ENCODE measurements around the gene FAM25G.
"Not testable (repeated sequence)": the region's sequence is repeated elsewhere in the genome, so short reads cannot be mapped to it uniquely, and the experiment has no call there.

The FAM25G gene

GRCh38 chr10:47465216-47465917 is 26.1 kb downstream of the FAM25G start:
- not testable (repeated sequence) for H3K4me3 ChIP-seq (ENCODE audit: low read depth, low read length)

DNA sequence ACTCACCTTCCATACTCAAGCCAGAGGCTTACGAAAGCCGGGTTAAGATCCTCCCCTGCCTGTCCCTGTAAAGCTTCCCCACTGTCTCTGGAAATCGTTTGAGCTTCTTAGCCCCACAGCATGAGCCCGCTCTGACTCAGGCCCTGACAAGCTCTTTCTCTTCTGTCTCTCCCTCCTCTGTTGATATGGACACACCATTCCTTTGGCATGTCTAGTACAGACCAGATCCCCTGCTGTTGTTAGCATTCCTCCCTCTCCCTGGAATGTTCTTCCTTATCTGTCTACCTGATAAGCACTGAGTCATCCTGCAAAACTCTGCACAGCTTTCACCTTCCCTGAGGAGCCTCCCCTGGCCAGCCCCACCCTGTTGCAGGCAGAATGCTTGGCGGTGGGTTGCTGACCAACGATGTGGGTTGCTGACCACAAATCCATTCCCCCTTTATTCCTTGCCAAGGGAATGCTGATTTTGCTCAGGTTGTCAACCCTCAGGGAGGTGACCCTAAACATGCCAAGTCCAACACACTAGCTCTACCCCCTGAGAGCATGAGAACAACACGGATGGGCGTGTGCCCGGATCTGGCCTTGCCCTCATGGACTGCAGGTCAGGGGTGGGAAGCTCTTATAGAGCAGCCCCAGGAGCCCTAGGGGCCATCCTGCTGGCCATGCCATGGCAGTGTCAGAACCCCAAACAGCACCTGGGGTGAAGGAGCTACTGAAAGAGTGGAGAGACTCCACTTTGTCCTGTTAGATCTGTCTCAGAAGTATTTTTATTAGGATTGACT is 28.7 kb downstream of the FAM25G start:
- H3K4me3 ChIP-seq (ENCODE audit: low read depth, low read length): not testable (repeated sequence)

DNA sequence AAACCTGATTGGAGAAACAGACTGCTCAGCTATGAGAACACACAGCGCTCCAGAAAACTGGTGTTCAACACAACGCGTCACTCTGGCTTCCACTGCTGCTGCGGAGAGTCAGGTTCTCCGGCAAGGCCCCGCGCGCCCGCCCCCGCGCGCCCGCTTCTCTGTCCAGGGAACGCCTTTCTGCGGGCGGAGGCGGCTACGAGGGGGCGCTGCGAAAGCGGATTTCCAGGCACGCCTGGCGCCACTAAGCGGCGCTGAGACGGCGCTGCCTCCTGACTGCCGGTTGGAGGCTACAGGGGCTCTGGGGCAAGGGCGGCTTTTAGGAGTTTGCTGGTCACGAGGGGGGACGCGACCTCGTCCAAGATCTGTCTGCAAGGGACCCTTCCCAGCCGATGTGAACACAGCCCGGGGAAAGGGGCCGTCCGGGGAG is 30.2 kb downstream of the FAM25G start:
- not testable (repeated sequence) for H3K4me3 ChIP-seq (ENCODE audit: low read depth, low read length)

DNA sequence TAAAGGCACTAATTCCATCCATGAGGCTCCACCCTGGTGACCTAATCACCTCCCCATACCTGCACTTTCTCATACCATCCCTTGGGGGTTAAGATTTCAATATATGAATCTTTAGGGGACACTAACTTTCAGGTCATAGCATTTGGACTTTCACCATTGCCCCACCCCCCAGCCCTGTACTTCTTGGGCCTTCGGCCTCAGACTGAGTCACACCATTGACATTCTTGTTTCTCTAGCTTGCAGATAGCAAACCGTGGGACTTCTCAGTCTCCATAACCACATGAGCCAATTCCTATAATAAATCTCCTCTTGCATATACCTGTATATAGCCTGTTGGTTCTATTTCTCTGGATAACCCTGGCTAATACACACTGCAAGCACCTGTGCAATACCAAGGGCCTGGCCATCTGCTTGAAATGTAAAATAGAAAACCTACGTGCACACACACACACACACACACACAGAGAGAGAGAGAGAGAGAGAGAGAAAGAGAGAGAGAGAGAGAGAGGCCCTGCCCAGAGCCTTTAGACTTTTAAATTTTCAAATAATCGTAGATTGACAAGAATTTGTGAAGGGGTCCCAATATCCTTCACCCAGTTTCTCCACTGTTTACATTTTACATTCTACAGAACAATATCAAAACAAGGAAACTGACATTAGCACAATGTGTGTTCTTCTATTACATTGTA is 32.9 kb downstream of the FAM25G start:
- TF ChIP-seq, protein P1, sequence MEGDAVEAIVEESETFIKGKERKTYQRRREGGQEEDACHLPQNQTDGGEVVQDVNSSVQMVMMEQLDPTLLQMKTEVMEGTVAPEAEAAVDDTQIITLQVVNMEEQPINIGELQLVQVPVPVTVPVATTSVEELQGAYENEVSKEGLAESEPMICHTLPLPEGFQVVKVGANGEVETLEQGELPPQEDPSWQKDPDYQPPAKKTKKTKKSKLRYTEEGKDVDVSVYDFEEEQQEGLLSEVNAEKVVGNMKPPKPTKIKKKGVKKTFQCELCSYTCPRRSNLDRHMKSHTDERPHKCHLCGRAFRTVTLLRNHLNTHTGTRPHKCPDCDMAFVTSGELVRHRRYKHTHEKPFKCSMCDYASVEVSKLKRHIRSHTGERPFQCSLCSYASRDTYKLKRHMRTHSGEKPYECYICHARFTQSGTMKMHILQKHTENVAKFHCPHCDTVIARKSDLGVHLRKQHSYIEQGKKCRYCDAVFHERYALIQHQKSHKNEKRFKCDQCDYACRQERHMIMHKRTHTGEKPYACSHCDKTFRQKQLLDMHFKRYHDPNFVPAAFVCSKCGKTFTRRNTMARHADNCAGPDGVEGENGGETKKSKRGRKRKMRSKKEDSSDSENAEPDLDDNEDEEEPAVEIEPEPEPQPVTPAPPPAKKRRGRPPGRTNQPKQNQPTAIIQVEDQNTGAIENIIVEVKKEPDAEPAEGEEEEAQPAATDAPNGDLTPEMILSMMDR (IDR thresholded peaks at IDR 0.05; ENCODE audit: borderline replicate concordance, insufficient read depth, low read depth, low read length): no peak
- no peak overlapping the region for H3K4me3 ChIP-seq (ENCODE audit: low read depth, low read length)

- TF ChIP-seq, protein P1 (IDR thresholded peaks at IDR 0.05; ENCODE audit: borderline replicate concordance, insufficient read depth, low read depth, low read length): no peak
- H3K4me3 ChIP-seq (ENCODE audit: low read depth, low read length): no peak overlapping the region
These were observed 33.7 kb downstream of the FAM25G start for GRCh38 chr10:47457826-47458225.

GRCh38 chr10:47457528-47457820 is 34.0 kb downstream of the FAM25G start:
- no peak overlapping the region for H3K4me3 ChIP-seq (ENCODE audit: low read depth, low read length)
- TF ChIP-seq, protein P1 (IDR thresholded peaks at IDR 0.05; ENCODE audit: borderline replicate concordance, insufficient read depth, low read depth, low read length): no peak

DNA sequence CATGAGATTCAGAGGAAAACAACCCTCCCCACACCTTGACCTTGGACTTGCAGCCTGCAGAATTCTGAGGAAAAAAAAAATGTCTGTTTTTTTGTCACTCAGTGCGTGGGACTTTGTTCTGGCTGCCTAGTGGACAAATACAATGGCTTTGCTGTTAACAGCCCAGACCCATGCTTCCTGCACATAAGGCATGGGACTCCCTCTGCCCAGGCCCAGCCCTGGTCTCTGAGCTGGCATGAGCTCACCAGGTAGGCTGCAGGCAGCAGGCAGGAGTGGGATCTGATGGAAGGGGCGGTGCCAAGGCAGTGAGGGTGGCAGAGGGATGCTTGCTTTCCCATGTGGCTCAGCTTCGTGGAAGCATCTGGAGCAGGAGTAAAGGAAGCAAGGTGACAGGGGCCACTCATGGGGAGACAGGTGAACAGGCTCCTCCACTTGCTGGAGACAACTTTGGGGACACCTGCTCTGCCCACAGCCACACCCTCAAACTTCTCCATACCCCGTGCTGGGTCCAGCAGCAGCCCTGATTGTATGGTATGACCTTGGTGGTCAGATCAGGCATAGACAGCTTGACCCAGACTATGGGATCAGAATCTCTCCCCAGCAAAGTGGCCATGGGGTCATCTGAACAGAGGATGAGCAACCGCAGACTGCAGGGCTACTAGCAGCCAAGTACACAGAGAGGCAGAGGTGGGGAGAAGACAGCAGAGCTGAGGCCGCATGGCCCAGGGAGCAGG is 34.5 kb downstream of the FAM25G start:
- TF ChIP-seq, protein P1 (IDR thresholded peaks at IDR 0.05; ENCODE audit: borderline replicate concordance, insufficient read depth, low read depth, low read length): no peak
- no peak overlapping the region for H3K4me3 ChIP-seq (ENCODE audit: low read depth, low read length)

DNA sequence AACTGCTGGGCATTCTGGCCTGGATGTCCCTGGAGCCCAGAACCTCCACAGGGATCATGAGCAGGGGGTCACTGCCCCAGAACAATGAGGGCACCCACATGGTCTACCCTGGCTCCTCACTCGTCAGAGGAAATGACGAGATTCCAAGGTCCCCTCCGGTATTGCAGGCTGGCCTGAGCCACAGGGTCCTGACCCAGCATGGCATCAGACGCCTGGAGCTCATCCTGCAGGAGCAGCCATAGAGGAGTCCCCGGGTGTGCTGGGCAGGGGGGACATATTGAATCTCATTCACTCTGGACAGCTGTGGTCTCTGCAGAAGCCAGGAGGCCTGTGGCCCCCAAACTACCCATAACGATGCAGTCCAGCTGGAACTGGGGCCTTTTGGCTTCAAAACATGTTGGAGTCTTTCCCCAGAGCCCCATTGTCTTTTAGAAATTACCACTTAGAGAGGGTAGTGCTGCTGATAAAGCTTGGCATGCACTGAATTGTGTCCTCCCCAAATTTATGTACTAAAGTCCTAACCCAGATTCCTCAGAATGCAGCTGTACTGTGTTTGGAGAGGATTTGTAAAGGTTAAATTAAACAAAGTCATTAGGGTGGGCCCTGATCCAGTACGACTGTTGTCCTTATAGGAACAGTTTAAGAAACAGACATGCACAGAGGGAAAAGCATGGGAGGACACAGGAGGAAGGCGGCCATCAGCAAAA is 35.3 kb downstream of the FAM25G start:
- no peak overlapping the region for H3K4me3 ChIP-seq (ENCODE audit: low read depth, low read length)
- TF ChIP-seq, protein P1 (IDR thresholded peaks at IDR 0.05; ENCODE audit: borderline replicate concordance, insufficient read depth, low read depth, low read length): no peak

- H3K4me3 ChIP-seq (ENCODE audit: low read depth, low read length): not testable (repeated sequence)
These were observed 36.0 kb downstream of the FAM25G start for GRCh38 chr10:47455350-47456078.
